ENCODE measurements around the gene CADPS2.

GRCh38 chr7:122719010-122719578 is 167.2 kb downstream of the CADPS2 start:
- TF ChIP-seq CTCF (conservative IDR thresholded peaks at IDR 0.05; ENCODE audit: low read length) = no peak
- TF ChIP-seq EZH2phosphoT487 (IDR thresholded peaks at IDR 0.05; ENCODE audit: borderline replicate concordance, low read depth, low read length) = no peak
